Right ventricle myocardium inferior (tissue), 1 donor: ENCODE data around the gene NRIP3. TPM values are rescaled to one million over a fixed set of nuclear protein-coding genes. Genes with fewer than 3 reads are reported as not detected.
A peak's percentile ranks its signal among the peaks of the same experiment; 100 is the strongest.
"Not testable (repeated sequence)": the region's sequence is repeated elsewhere in the genome, so short reads cannot be mapped to it uniquely, and the experiment has no call there.

Source experiments
- ATAC-seq: fragments of 200-7000 bp; cut with Tn5 transposase; one replicate; pipeline ENCODE4 v1.9.1; 2020; ENCODE audit warnings: mild to moderate bottlenecking, moderate library complexity
- DNase-seq: peaks from one replicate; pipeline ENCODE4 v3.0.0; 2021; ENCODE audit errors: missing footprints
- intact Hi-C: fragments of 100-400 bp; cut with DNase I; formaldehyde crosslinking; loops from one replicate; pipeline ENCODE4 v1.11.0; 2022
- total RNA-seq: library from RNA; stranded (reverse); fragmentation: NEBNext Ultra II Directional; extraction: Animal tissue kit (Norgen Biotek cat#: 25700); gene quantifications from one replicate; pipeline ENCODE4 v1.2.1, GENCODE V29; 2021
- donor health status: DM: no; HTN: yes; CAD: no; lungs with severe emphysema.

The NRIP3 gene
- total RNA-seq, 1 donor from 2014 or later, result 0.76 TPM

- intact Hi-C loops, result no loop called here
- no peak for DNase-seq
- ATAC-seq, result no peak
These were observed 61.2 kb downstream of the NRIP3 start, which contains the start of gene ASCL3 for GRCh38 chr11:8942518-8943066. TSS of gene ASCL3 (minus strand) at chr11:8943016. CDS start at chr11:8938161, 4,855 bp downstream.

GRCh38 chr11:8941341-8942103 lies 62.3 kb downstream of the NRIP3 start:
- intact Hi-C loops, result no loop called here
- DNase-seq (no peak), ATAC-seq (no peak)

DNA sequence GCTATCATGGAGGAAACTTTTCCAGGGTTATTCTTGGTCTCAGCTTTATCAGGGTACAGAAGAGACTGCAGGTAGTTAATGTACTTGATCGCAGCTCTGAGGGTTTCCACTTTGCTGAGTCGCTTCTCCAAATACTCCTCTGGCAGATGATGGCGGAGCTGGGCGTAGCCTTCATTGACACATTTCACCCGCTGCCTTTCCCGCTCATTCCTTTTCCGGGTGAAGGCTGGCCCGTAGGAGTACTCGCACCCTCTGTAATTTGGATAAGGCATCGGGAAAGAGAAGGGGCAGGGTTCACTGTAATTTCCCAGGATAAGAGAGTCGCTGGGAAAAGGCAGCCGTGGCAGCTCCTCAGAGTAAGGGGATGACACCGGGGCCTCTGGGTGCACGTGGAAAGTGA lies 66.1 kb downstream of the NRIP3 start:
- ATAC-seq (no peak), DNase-seq (no peak)
- intact Hi-C loops, result no loop called here

DNA sequence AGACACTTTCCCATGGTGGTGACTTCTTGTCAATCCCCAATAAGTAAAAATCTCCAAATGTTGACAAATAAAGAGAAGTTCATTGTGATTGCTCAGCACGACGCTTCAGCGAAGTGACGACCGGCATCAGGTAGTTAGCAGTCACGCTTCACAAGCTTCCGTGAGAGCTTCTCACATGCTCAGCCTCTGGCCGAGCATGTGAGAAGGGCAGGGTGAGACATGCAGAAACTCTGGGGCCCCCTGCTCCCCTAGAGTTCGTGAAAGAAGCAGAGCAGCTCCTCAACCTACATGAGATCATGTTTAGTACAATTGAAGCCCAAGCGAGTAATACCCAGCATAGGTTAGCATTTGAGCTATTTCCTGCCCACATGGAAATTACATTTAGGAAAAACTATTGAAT lies 66.6 kb downstream of the NRIP3 start:
- DNase-seq, result no peak
- intact Hi-C loops, result no loop called here
- ATAC-seq, result no peak

DNA sequence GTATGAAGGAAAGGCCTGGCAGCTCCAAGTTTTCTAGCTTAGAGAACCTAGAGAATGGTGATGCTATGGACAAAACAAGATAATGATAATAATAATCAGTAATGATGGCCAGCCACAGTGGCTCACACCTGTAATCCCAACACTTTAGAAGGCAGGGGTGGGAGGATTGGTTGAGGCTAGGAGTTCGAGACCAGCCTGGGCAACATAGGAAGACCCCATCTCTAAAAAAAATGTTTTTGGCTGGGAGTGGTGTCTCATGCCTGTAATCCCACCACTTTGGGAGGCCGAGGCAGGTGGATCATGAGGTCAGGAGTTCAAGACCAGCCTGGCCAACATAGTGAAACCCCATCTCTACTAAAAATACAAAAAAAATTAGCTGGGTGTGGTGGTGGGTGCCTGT lies 68.0 kb downstream of the NRIP3 start:
- ATAC-seq, intact Hi-C loops, DNase-seq: not testable (repeated sequence)

DNA sequence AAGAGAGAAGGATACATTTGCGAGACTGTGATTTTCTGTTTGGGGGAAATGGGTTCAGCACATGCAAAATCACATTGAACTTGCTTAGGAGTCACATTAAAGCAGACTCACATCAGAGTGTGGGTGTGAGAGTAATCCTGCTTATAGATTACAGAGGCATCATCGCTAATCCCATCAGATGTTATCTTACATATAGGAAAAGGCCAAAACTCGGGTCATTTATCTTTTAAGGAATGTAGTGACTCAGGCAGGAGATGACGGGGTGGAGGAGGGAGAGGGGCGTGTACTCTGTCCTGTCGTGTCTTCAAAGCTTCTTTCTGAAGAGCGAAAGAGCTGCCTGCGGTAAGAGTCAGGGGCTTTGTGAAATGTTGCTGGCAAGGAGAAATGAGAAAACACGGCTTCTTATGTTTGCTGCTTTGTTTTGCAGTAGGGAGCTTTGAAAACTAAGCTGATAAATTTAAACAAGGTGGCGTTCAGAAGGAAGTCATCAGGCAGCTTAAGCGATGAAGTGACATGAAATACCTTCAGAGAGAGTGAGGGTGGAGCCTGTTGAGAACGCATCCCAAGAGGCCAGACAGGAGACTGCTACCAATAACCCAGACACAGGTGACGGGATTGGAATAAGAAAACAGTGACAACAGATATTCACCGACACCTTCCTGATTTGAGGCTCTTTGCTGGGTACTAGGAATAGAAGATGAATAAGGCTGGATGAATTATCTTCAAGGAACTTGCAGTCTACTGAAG lies 68.9 kb downstream of the NRIP3 start:
- ATAC-seq (no peak), DNase-seq (no peak)
- intact Hi-C loops, result no loop called here

DNA sequence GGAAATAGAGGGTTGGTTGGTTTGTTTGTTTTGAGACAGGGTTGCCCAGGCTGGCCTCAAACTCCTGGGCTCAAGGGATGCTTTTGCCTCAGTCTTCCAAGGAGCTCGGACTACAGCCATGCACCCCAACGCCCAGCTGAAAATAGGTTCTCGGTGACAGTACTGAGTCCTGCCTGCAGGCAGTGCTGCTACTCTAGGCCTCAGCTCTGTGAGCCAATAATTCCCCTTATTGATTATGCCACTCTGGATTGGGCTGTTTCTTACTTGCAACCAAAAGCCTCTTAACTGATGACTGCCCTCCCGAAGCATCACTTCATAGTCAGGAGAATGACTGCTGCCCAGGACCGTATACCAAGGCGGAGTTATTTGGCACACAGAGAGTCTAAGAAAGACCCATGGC lies 69.9 kb downstream of the NRIP3 start:
- ATAC-seq (no peak), DNase-seq (no peak)
- intact Hi-C loops, result no loop called here

GRCh38 chr11:8932564-8933180 lies 71.1 kb downstream of the NRIP3 start, which contains the start of gene C11orf16:
TSS of gene C11orf16 (minus strand) at chr11:8932947. CDS start at chr11:8932308, 639 bp downstream.
- intact Hi-C loops, result no loop called here
- ATAC-seq, result no peak
- DNase-seq, result peak; percentile 67

Other genes with a start within 250 kb of the NRIP3 start
- 23.3 TPM for gene AKIP1, start 92.8 kb downstream of the NRIP3 start, total RNA-seq
- not detected for gene C11orf16, start 71.1 kb downstream of the NRIP3 start, total RNA-seq
- gene ASCL3, start 61.0 kb downstream of the NRIP3 start, total RNA-seq, result not detected
- gene TMEM9B, start 39.6 kb downstream of the NRIP3 start, total RNA-seq, result 46.1 TPM
- 1.3 TPM for gene SCUBE2, start 87.6 kb upstream of the NRIP3 start, total RNA-seq